ENCODE data around the gene KDM4C.

The KDM4C gene

DNA sequence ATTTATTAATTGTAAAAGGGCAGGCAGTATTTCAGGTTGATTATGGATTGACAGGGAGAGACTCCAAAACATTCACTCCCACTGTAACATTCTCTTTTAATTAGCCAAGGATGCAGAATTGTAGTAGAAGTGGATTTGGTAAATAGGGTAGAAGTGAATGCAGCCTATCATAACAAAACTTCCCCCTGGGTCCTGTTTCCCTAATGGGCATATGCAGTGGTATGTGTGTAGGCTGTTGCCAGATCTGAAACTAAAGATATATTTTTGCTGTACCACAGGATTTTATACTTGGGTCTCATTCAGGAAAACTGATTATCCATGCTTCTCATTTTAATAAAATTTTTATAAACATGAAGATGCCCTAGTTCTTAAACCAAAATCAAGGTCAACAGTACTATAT lies 351.2 kb downstream of the KDM4C start:
- H3K4me3 ChIP-seq (ENCODE audit: low read length) = no peak overlapping the region
- TF ChIP-seq, protein P1, sequence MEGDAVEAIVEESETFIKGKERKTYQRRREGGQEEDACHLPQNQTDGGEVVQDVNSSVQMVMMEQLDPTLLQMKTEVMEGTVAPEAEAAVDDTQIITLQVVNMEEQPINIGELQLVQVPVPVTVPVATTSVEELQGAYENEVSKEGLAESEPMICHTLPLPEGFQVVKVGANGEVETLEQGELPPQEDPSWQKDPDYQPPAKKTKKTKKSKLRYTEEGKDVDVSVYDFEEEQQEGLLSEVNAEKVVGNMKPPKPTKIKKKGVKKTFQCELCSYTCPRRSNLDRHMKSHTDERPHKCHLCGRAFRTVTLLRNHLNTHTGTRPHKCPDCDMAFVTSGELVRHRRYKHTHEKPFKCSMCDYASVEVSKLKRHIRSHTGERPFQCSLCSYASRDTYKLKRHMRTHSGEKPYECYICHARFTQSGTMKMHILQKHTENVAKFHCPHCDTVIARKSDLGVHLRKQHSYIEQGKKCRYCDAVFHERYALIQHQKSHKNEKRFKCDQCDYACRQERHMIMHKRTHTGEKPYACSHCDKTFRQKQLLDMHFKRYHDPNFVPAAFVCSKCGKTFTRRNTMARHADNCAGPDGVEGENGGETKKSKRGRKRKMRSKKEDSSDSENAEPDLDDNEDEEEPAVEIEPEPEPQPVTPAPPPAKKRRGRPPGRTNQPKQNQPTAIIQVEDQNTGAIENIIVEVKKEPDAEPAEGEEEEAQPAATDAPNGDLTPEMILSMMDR (conservative IDR thresholded peaks at IDR 0.05; ENCODE audit: low read depth, low read length) = no peak
- DNase-seq (ENCODE audit: low read depth) = no peak

DNA sequence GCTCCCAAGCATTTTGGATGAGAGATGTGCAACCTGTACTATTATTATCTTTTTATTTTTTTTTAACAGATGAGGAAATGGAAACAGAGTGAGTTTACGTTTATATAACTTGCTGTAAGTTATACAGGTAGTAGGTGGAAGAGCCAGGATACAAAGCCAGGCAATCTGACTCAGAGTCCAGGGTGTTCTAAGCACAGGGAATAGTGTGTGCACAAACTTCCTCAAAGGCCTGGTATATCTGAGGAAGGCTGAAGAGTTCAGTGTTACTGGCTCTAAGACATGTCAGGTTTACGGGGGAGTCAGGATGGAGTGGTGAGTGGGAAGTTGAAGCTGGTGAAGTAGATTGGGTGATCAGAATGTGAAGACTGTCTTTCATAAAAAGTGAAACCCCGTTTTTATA lies 353.6 kb downstream of the KDM4C start:
- TF ChIP-seq, protein P1 (conservative IDR thresholded peaks at IDR 0.05; ENCODE audit: low read depth, low read length) = no peak
- DNase-seq (ENCODE audit: low read depth) = no peak
- H3K4me3 ChIP-seq (ENCODE audit: low read length) = no peak overlapping the region

DNA sequence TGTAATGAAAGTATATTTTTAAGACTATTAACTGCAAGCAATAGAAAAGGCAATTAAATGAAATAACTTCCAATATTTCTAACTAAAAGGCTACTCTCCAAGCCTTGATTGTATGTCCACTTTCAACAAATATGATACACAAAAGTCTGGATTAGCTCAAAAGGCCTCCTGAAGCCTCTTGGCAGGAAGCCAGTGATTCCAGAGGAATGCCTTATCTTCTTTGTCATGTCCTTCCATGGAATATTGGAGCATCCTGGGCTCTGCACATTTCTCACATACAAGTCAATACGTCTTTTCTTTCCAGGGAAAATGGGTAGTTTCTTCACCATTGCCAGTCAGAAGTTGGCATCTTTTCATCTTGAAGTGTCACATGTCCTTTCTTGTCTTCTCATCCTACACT lies 357.8 kb downstream of the KDM4C start:
- no peak for DNase-seq (ENCODE audit: low read depth)
- H3K4me3 ChIP-seq (ENCODE audit: low read length) = no peak overlapping the region
- TF ChIP-seq, protein P1 (conservative IDR thresholded peaks at IDR 0.05; ENCODE audit: low read depth, low read length) = no peak

DNA sequence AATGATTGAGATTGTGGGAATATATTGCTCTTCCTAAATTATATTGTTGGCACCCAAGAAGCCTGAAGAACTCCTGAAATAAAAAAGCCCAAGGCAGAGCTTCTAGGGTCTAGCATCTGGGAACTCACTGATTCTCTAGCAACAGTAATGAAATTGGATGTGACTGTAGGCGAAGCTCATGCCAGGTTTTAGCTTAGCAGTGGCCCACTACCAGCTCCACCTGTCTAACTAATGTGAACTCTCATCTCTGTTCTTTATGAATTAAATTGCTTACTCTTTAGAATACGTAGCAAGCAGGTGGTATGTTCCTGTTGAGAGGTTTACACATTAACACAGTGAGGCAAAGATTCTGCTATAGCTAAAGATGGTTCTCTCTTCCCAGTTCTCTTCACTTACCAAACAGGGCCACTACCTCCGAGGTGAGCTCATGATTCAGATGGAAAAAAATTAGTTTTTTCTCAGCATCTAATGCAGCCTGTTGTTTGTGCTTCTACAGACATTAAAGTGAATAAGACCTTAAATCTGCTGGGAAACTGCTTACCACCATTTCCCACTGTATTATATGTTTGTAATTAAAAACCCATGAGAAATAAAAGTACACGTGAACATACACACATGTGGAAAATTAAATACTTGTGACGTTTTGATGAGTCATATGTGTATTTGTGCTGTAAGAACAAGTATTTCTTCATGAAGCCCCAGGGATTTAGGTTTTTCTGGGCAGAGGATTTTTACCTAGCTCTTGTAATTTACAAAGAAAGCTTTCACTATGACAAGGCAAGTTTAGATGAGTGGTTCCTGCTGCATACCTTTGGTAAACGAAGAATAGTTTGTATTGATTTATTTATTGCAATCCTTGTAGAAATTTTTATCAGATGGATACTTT lies 360.1 kb downstream of the KDM4C start:
- no peak overlapping the region for H3K4me3 ChIP-seq (ENCODE audit: low read length)
- TF ChIP-seq, protein P1 (conservative IDR thresholded peaks at IDR 0.05; ENCODE audit: low read depth, low read length) = no peak
- DNase-seq (ENCODE audit: low read depth) = no peak

DNA sequence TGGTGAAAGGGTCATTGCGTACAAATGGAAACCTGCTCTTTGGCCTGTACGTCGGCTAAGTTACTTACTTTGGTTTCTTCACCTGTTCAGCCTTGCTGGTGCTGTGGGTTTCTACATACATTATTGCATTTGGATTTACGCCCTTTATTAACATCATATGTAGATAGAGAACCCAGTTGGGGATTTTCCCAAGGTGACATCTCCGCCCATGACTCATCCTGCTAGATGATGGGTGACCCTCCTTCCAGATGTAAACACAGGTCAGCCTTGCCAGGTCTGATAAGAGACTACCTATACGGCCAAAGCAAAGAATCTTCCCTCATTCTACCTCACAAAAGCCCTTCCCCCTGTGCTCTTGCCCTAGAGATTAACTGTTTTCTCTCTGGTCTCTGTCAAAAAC lies 360.9 kb downstream of the KDM4C start:
- no peak for DNase-seq (ENCODE audit: low read depth)
- H3K4me3 ChIP-seq (ENCODE audit: low read length) = no peak overlapping the region

DNA sequence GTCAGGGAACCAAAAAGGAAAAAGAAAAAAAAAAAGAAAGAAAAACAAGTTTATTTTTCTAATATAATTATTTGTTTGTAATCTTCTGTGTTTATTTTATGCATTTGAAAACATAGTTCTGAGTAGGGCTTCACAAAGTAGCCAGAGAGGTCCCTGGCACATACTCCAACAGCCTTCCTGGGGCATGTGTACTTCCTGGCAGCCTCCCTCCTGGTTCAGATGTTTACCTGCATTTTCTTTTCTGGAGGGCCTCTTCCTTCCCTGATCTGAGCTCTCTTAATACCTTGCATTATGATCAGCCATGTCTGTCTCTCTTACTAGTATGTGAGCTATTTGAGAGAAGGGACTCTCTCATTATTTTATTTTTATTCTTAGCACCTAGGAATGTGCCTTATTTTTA lies 361.8 kb downstream of the KDM4C start:
- no peak for DNase-seq (ENCODE audit: low read depth)
- H3K4me3 ChIP-seq (ENCODE audit: low read length) = no peak overlapping the region
- TF ChIP-seq, protein P1 (conservative IDR thresholded peaks at IDR 0.05; ENCODE audit: low read depth, low read length) = no peak

More for the DNA sequence above, 360.9 kb downstream of the KDM4C start:
- TF ChIP-seq, protein P1 (conservative IDR thresholded peaks at IDR 0.05; ENCODE audit: low read depth, low read length) = no peak

DNA sequence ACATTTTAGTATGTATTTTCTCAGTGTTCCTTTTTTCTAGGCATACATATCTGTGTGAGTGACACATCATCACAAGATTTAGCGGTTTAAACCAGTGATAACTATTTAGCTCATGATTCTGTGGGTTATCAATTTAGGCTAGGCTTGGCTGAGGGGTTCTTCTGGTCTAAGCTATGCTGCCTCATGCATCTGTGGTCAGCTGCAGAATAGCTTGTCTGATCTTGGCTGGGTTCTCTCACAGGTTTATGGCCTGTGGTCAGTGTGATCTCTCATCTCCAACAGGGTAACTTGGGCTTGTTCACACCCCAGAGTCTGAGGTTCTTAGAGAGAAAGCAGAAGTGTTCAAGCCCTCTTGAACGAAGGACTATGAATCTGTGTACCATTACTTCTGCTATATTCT lies 363.3 kb downstream of the KDM4C start:
- TF ChIP-seq, protein P1 (conservative IDR thresholded peaks at IDR 0.05; ENCODE audit: low read depth, low read length) = no peak
- H3K4me3 ChIP-seq (ENCODE audit: low read length) = no peak overlapping the region
- DNase-seq (ENCODE audit: low read depth) = no peak
